GM19395 (cell line): Measurements from ENCODE around the gene SLC7A1.
A peak's percentile ranks its signal among the peaks of the same experiment; 100 is the strongest.

ENCODE experiments used
- ATAC-seq: cut with Tn5 transposase; IDR thresholded peaks from one replicate; pipeline ENCODE4 v1.9.1; 2021; ENCODE audit warnings: mild to moderate bottlenecking, moderate library complexity; ENCODE audit not compliant: unreplicated experiment

SLC7A1 gene

GRCh38 chr13:29562786-29563438, 32.6 kb downstream of the SLC7A1 start:
- no peak for ATAC-seq

GRCh38 chr13:29561918-29562317, 33.6 kb downstream of the SLC7A1 start:
- ATAC-seq = no peak

DNA sequence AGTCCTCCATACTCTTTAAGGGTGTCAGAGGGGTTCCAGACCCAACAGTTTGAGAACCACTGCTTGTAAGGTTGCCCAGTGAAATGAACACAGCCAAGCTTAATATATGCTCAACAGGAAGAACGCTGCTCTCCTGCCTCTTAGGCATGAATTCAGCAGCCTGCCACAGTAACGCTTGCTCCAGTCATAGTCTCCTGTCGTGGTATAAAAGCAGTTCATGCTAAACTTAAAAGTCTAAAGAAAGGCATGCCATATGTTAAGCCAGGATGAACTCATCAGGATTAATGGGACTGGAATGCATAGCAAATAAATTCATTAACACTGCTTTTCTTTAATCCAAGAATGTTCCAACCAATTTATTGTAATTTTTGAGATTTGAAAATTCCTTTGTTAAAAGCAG, 38.7 kb downstream of the SLC7A1 start:
- no peak for ATAC-seq

DNA sequence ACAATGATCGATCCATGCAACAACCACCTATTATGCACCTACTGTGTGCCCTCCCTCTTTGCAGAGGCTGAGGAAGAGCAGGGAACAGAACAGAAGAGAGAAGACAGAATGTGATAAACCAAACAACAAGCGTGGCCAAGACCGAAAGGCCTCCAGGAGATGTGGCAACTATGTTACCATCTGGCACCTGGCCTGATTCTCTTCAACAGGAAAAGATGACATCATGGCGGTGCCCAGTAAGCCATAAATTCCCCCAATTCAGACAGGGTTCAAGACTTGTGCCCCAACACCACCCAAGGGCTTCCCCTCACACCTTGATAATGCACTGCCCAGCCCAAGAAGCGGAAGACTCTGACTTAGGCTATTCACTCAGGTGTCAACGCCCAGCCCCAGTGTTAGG, 44.3 kb downstream of the SLC7A1 start:
- no peak for ATAC-seq

- ATAC-seq = no peak
Observed at GRCh38 chr13:29550430-29550988, 45.0 kb downstream of the SLC7A1 start.

- ATAC-seq = no peak
Observed at GRCh38 chr13:29548722-29549121, 46.8 kb downstream of the SLC7A1 start.

- ATAC-seq = no peak
Observed at GRCh38 chr13:29547153-29547552, 48.3 kb downstream of the SLC7A1 start.

DNA sequence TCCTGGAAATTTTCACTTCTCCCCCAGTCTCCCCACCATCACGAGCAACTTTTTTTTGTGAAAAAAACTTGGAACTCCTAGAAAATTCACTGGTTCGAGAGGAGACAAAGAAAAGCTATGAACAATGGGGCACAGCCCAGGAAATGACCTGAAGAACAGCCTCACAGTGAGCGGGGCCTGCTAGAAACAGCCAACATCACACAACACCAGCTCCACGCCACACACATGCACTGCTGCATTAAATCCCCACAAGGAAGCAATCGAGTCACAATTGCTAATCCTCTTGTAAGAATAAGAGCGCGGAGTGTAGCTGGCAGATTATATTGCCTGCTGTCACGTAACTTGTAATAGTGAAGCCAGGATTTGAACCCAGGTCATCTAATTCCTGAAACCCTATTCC, 48.8 kb downstream of the SLC7A1 start:
- no peak for ATAC-seq

DNA sequence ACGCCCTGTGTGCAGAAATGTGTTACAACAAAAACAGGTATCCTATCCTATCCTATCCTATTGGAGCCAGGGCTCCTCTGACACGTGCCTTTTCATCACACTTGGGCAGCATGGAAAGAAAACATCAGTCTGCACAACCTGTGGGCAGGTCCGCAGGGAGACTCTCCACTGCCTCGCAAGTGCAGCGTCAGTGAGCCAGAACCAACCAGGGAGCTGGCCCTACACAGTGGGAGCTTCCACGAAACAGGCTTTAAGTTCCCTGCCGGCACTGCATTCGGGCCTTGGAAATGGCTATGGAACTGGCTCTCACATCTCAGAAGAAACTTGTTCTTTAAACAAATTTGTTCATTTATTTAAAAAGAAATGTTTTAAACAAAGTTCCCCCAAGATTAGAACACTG, 49.5 kb downstream of the SLC7A1 start:
- ATAC-seq = no peak

GRCh38 chr13:29543230-29544215, 52.0 kb downstream of the SLC7A1 start:
- peak; percentile 98 for ATAC-seq

DNA sequence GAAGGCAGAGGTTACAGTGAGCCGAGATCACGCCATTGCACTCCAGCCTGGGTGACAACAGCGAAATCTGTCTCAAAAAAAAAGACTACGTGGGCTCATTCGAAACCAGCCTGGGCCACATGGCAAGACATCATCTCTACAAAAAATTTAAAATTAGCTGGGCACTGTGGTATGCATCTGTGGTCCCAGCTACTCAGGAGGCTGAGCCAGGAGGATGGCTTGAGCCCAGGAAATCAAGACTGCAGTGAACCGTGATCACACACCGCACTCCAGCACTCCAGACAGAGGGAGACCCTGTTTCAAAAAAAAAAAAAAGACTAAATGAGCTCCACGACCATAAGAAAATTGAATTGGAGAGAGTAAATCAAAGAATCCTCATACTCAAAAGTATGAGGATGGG, 53.1 kb downstream of the SLC7A1 start:
- no peak for ATAC-seq

DNA sequence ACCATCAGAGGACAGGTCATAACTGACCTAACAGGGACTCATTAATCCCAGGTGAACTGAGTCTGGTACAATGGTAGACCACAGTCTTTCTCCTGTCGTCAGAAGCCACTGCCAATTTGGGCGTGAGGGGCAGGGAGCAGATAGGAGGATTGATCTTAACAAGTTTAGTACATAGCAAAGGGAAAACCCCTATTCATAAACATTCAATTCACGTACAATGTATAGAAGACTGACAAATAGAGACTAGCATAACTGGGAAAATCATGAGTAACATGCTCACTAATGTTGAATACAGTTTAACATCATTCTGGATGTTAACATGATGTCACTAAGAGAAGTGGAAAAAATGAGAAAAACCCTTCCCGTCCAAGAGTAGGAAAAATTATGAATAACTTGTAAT, 54.1 kb downstream of the SLC7A1 start:
- no peak for ATAC-seq

- ATAC-seq = no peak
Observed at GRCh38 chr13:29540799-29541198, 54.7 kb downstream of the SLC7A1 start.

DNA sequence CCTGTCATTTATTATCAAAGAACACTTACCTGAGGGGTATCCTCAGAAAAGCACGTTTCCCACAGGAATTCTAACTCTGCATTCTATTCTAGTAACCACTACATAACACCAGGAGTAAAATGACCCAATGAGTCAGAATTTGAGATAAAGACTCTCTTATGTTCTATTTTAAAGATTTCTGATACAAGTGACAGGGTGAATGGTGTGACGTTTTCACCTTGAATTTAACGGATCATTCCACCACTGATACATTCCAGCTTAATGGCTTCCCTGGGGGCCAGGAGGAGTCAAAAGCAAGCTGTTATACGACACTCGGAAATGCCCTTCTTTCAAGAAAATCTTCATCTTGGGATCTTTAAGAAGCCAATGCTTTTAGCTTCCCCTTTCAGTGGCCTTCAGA, 55.2 kb downstream of the SLC7A1 start:
- no peak for ATAC-seq

DNA sequence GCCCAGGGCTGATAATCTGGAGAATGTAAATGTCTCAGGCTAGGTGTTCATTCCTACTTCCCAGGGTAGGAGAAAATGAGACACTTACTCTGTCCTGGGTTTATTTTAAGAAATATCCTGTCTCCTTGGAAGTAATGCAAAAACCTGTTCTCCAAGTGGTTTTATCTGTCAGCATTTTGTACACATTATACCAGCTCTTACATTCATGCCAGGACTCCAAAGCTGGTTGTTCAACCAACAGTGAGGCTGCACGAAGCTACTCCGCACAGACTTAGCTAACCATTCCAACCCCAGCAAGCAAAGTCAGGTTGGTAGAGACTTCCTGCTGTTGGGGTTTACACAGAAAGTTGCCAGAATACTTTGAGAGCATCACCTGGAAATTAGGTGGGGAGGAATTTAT, 55.6 kb downstream of the SLC7A1 start:
- no peak for ATAC-seq

GRCh38 chr13:29538652-29539040, 56.8 kb downstream of the SLC7A1 start:
- ATAC-seq = no peak

DNA sequence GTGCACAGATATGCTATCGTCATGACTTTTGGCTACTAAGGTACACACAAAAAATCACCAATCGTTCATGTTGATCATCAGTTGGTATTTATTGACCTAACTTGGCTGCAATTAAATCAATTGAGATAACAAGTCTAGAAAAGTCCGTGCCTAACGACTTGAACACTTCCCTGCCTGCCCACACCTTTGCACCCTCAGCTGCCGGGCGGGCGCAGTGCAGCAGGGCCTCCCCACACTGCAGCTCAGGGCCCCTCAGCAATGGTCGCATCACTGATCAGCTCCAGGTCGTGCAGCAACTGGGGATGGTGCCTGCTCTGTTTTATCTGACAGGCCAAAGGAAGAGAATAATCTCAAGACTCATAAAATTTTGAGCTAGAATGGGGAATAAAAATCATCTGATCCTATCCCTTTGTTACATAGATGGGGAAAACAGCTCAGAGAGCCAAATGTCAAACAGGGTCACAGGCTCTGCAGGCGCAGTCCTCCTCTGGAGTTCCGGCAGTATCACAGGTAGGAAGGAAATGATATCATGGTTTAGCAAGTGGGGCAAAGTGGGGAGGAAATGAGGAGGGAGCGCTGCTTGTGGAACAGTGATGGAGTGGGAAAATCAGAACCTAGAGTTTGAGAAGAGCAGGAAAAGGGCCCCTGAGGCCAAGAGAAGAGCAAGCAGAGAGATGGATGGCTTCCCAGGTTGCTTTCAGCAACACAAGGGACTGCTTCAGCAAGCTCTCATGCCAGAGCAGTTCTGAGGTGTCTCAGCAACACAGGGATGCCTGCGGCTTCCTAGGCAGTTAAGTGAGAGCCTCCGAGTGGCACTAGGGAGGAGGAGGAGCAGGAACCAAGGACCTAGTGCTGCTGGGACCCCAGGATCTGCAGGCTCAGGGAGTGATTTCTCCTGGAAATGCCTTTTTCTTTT, 57.5 kb downstream of the SLC7A1 start:
- no peak for ATAC-seq

DNA sequence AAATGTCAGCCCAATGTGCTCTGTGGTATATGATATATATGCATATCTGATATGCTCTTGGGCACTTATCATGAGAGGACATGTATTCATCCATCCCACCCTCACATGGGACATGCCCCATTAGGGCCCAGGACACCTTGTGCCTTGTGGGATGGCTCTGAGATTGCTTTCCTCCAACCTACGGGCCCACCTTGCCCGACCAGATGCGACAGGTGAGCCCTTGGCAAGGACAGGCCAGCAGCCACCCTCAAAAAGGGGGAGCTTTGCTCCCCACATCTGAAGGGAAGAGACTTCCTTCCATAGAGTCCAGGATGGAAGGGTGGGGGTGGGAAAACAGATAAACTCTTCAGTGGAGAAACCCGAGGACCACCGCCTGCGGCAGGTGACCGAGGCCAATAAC, 58.6 kb downstream of the SLC7A1 start:
- no peak for ATAC-seq

DNA sequence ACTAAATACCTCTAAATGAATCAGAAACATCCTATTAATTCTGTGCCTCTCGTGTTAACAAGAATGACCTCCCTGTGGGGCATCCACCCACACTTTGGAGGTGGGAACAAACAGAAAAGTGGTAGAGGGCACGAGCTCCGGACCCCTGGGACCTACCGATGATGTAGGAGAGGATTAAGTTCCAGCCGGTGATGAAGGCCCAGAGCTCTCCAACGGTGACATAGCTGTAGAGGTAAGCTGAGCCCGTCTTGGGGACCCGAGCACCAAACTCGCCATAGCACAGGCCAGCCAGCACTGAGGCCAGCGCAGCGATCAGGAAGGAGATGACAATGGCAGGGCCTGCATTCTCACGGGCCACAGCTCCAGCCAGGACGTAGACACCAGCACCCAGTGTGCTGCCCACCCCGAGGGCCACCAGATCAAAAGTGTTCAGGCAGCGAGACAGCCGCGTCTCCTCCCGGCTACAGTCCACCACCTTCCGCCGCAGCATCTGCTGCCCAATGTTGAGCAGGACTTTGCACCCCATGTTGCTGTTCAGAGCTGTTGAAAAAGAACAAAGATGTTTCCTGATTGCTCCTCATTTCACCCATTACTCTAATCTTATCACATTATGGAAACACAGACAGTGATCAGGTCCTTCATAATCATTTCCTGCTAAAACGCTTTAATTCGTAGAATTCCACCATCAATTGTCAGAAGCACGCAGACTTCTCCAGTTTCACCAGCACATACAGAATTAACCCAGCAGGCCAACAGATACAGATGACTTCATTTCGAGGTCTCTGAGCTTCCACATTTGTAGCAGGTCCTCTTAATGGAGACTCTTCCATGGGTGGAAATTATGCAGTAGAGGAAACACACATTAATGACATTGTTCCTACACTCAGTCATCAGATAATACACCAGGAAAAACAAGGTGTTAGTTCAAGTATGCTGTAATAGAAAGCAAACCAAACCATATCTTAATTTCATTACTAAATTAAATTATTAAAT, 59.5 kb downstream of the SLC7A1 start:
- no peak for ATAC-seq

DNA sequence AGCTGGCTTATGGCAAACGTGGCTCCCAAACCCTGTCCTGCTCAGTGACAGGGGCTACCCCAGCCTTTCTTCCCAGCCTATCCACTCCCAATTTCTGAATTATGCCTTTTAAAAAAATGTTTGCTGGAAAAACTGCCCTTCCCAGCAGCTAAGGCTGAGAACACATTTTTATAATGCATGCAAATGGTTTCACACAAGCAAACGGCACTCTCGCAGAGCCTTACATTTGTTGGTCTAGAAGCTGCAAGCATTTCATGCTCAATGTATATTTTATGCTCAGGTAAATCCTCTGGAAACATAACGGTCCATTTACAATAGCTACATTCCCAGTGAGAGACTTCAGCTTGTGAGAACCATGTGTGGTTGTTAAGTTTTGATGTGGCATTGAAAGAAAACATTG, 61.4 kb downstream of the SLC7A1 start:
- ATAC-seq = no peak
